Mammary microvascular endothelial cell (primary cell): ENCODE measurements around the gene EIF5. TPM values are rescaled to one million over a fixed set of nuclear protein-coding genes. Genes with fewer than 3 reads are reported as not detected.

Experiments
- total RNA-seq: library from RNA; depleted of rRNA; stranded (reverse); fragments of >200 nt; gene quantifications from 2 replicates; pipeline ENCODE4 v1.2.3, GENCODE V29; 2015

EIF5 gene
- total RNA-seq: 225 and 282 TPM in 2 replicates

GRCh38 chr14:103333754-103334643 lies at the start of gene EIF5:
TSS of gene EIF5 (plus strand) at chr14:103334237. CDS start at chr14:103335861, 1,624 bp downstream.

GRCh38 chr14:103385152-103385928 lies 51.3 kb downstream of the EIF5 start, which contains the start of gene MARK3:
TSS of gene MARK3 (plus strand) at chr14:103385415. CDS start at chr14:103386030, 615 bp downstream.

Other genes with a start within 250 kb of the EIF5 start
- not detected in 2 replicates for gene EXOC3L4, start 239.5 kb upstream of the EIF5 start, total RNA-seq
- gene TNFAIP2, start 210.8 kb upstream of the EIF5 start, total RNA-seq: 30.5 and 38.6 TPM in 2 replicates
- 46.6 and 51.9 TPM in 2 replicates for gene MARK3, start 51.2 kb downstream of the EIF5 start, total RNA-seq
- gene CKB, start 188.6 kb downstream of the EIF5 start, total RNA-seq: 1.7 and 2.7 TPM in 2 replicates
- gene TRMT61A, start 195.0 kb downstream of the EIF5 start, total RNA-seq: 11.0 and 11.1 TPM in 2 replicates
- gene BAG5, start 228.4 kb downstream of the EIF5 start, total RNA-seq: 21.3 and 27.7 TPM in 2 replicates
- 34.7 and 39.6 TPM in 2 replicates for gene COA8, start 228.7 kb downstream of the EIF5 start, total RNA-seq